Measurements from ENCODE around the gene SLC51A.
"Not testable (repeated sequence)": the region's sequence is repeated elsewhere in the genome, so short reads cannot be mapped to it uniquely, and the experiment has no call there.

Gene SLC51A

GRCh38 chr3:196236223-196236622, 19.9 kb downstream of the SLC51A start:
- H3K27me3 Mint-ChIP-seq (ENCODE audit: low read depth), result no peaks in the 10 kb centered on the region
- no peaks in the 10 kb centered on the region for H3K9me3 Mint-ChIP-seq
- H3K4me1 Mint-ChIP-seq, result no peaks in the 10 kb centered on the region
- H3K36me3 Mint-ChIP-seq (ENCODE audit: low read depth), result peaks cover 42% of the 10 kb centered on the region
- H3K27ac Mint-ChIP-seq, result no peak overlapping the region
- H3K4me3 Mint-ChIP-seq, result no peak overlapping the region
- no peak for TF ChIP-seq CTCF (IDR thresholded peaks at IDR 0.05; ENCODE audit: unreplicated experiment in 3 of 3)

GRCh38 chr3:196237203-196237602, 20.9 kb downstream of the SLC51A start:
- H3K9me3 Mint-ChIP-seq, result no peaks in the 10 kb centered on the region
- no peaks in the 10 kb centered on the region for H3K27me3 Mint-ChIP-seq (ENCODE audit: low read depth)
- no peak for TF ChIP-seq CTCF (IDR thresholded peaks at IDR 0.05; ENCODE audit: unreplicated experiment in 3 of 3)
- peaks cover 52% of the 10 kb centered on the region for H3K36me3 Mint-ChIP-seq (ENCODE audit: low read depth)
- H3K4me3 Mint-ChIP-seq, result no peak overlapping the region
- H3K27ac Mint-ChIP-seq, result no peak overlapping the region
- no peaks in the 10 kb centered on the region for H3K4me1 Mint-ChIP-seq

GRCh38 chr3:196238612-196239560, 22.6 kb downstream of the SLC51A start:
- no peak for TF ChIP-seq CTCF (IDR thresholded peaks at IDR 0.05; ENCODE audit: unreplicated experiment in 3 of 3)
- Mint-ChIP-seq H3K27me3 (ENCODE audit: low read depth) (no peaks in the 10 kb centered on the region), H3K27ac (no peak overlapping the region), H3K4me3 (no peak overlapping the region), H3K36me3 (ENCODE audit: low read depth) (peaks cover 60% of the 10 kb centered on the region), H3K9me3 (no peaks in the 10 kb centered on the region), H3K4me1 (no peaks in the 10 kb centered on the region)

- no peaks in the 10 kb centered on the region for H3K27me3 Mint-ChIP-seq (ENCODE audit: low read depth)
- no peak for TF ChIP-seq CTCF (IDR thresholded peaks at IDR 0.05; ENCODE audit: unreplicated experiment in 3 of 3)
- no peak overlapping the region for H3K4me3 Mint-ChIP-seq
- H3K9me3 Mint-ChIP-seq, result no peaks in the 10 kb centered on the region
- no peak overlapping the region for H3K27ac Mint-ChIP-seq
- H3K4me1 Mint-ChIP-seq, result no peaks in the 10 kb centered on the region
- H3K36me3 Mint-ChIP-seq (ENCODE audit: low read depth), result peaks cover 63% of the 10 kb centered on the region
Measured at GRCh38 chr3:196240424-196240823, 24.1 kb downstream of the SLC51A start.

- peaks cover 2% of the 10 kb centered on the region for H3K9me3 Mint-ChIP-seq
- H3K27ac Mint-ChIP-seq, result no peak overlapping the region
- H3K4me1 Mint-ChIP-seq, result no peaks in the 10 kb centered on the region
- H3K4me3 Mint-ChIP-seq, result no peak overlapping the region
- no peak for TF ChIP-seq CTCF (IDR thresholded peaks at IDR 0.05; ENCODE audit: unreplicated experiment in 3 of 3)
- no peaks in the 10 kb centered on the region for H3K27me3 Mint-ChIP-seq (ENCODE audit: low read depth)
- peaks cover 65% of the 10 kb centered on the region for H3K36me3 Mint-ChIP-seq (ENCODE audit: low read depth)
Measured at GRCh38 chr3:196241704-196242103, 25.4 kb downstream of the SLC51A start.

- H3K27ac Mint-ChIP-seq; H3K27me3 Mint-ChIP-seq (ENCODE audit: low read depth); H3K4me1 Mint-ChIP-seq; H3K9me3 Mint-ChIP-seq; H3K4me3 Mint-ChIP-seq: not testable (repeated sequence)
- peaks cover 54% of the 10 kb centered on the region for H3K36me3 Mint-ChIP-seq (ENCODE audit: low read depth)
Measured at GRCh38 chr3:196244166-196244565, 27.8 kb downstream of the SLC51A start.
